Caco-2 (cell line): ENCODE results near the gene UBALD2. TPM values are rescaled to one million over a fixed set of nuclear protein-coding genes. Genes with fewer than 3 reads are reported as not detected.

ENCODE experiments used
- BruUV-seq: library from RNA; stranded (reverse); fragments of 400-500 nt; replicated peaks from 2 replicates; lab custom pipeline; 2021; lab: Mats Ljungman, UMichigan
- CTCF ChIA-PET: fragments of 300-600 bp; sonication (Branson Sonifier 250); formaldehyde crosslinking; loops from one replicate; lab custom pipeline; 2022; ENCODE audit warnings: antibody characterized with exemption; lab: Charles Lee
- POLR2A ChIA-PET: fragments of 300-600 bp; sonication (Branson Sonifier 250); formaldehyde crosslinking; loops from one replicate; lab custom pipeline; 2022; ENCODE audit warnings: antibody characterized with exemption; lab: Charles Lee
- DNase-seq, 2 experiments: peaks; one replicate each; pipeline versions ENCODE4 v3.0.0 to v3.0.0-alpha.2; 2020 to 2022
- H3K27me3 ChIP-seq: replicated peaks from 2 replicates; pipeline ENCODE4 v1.6.0; 2011; ENCODE audit warnings: low read length; ENCODE audit not compliant: control insufficient read depth, insufficient read depth
- H3K36me3 ChIP-seq: 2 replicates; pipeline ENCODE4 v1.5.1; 2011; ENCODE audit warnings: low read length; ENCODE audit not compliant: control insufficient read depth, insufficient read depth
- H3K4me1 ChIP-seq: fragments of 250-450 bp; sonication (Bioruptor Pico); 2 replicates; pipeline ENCODE4 v1.5.1; 2020; ENCODE audit warnings: mild to moderate bottlenecking
- H3K4me3 ChIP-seq: 2 replicates; pipeline ENCODE4 v1.5.1; 2011; ENCODE audit warnings: low read depth, mild to moderate bottlenecking, control low read depth, low read length
- H3K9me3 ChIP-seq: fragments of 250-450 bp; sonication (Bioruptor Pico); 2 replicates; pipeline ENCODE4 v1.5.1; 2020; ENCODE audit warnings: mild to moderate bottlenecking, moderate library complexity
- H3K27ac Mint-ChIP-seq: one replicate; pipeline ENCODE4 v1.8.0; 2022; ENCODE audit warnings: mixed read lengths; ENCODE audit not compliant: unreplicated experiment
- H3K27me3 Mint-ChIP-seq: one replicate; pipeline ENCODE4 v1.8.0; 2022; ENCODE audit warnings: mixed read lengths; ENCODE audit not compliant: insufficient read depth, unreplicated experiment
- H3K36me3 Mint-ChIP-seq: one replicate; pipeline ENCODE4 v1.8.0; 2022; ENCODE audit warnings: mild to moderate bottlenecking, mixed read lengths; ENCODE audit not compliant: insufficient read depth, unreplicated experiment
- H3K4me1 Mint-ChIP-seq: one replicate; pipeline ENCODE4 v1.8.0; 2022; ENCODE audit warnings: low read depth, mixed read lengths; ENCODE audit not compliant: unreplicated experiment
- H3K4me3 Mint-ChIP-seq: one replicate; pipeline ENCODE4 v1.8.0; 2022; ENCODE audit warnings: mild to moderate bottlenecking, moderate library complexity, mixed read lengths; ENCODE audit not compliant: unreplicated experiment
- H3K9me3 Mint-ChIP-seq: one replicate; pipeline ENCODE4 v1.8.0; 2022; ENCODE audit warnings: mixed read lengths; ENCODE audit not compliant: unreplicated experiment
- CTCF ChIP-seq, 2 experiments: fragments of 200-600 bp in 1 of 2; IDR thresholded peaks; 1 replicate in 1 of 2; 2 replicates in 1 of 2; pipeline versions ENCODE4 v1.5.1 to v1.8.0; 2011 to 2022; ENCODE audit warnings: antibody characterized with exemption in 1 of 2, control low read depth in 1 of 2, inconsistent platforms in 1 of 2, low read depth in 1 of 2, low read length in 1 of 2, mild to moderate bottlenecking in 1 of 2, moderate library complexity in 1 of 2; ENCODE audit not compliant: insufficient read depth in 1 of 2, severe bottlenecking in 1 of 2, unreplicated experiment in 1 of 2
- intact Hi-C: fragments of 100-400 bp; cut with micrococcal nuclease; formaldehyde crosslinking; loops from one replicate; pipeline ENCODE4 v1.10.0; 2022; ENCODE audit not compliant: unreplicated experiment
- total RNA-seq: library from RNA; stranded (reverse); gene quantifications from 2 replicates; pipeline ENCODE4 v1.2.3, GENCODE V29; 2022

The UBALD2 gene
- total RNA-seq, 1 experiment from 2014 or later: 50.0 TPM

- Mint-ChIP-seq H3K36me3 (peaks cover 47% of the 10 kb centered on the region), H3K9me3 (no peaks in the 10 kb centered on the region), H3K4me1 (no peaks in the 10 kb centered on the region), H3K27ac (no peak overlapping the region), H3K4me3 (no peak overlapping the region), H3K27me3 (no peaks in the 10 kb centered on the region)
- Histone ChIP-seq H3K27me3 (no peaks in the 10 kb centered on the region), H3K4me1 (no peaks in the 10 kb centered on the region), H3K4me3 (no peak overlapping the region), H3K36me3 (no peaks in the 10 kb centered on the region; the same call in 1 of the 2 replicates), H3K9me3 (no peaks in the 10 kb centered on the region)
- no TSS peak for BruUV-seq
- no peak for TF ChIP-seq CTCF (IDR thresholded peaks at IDR 0.05; ENCODE audit: insufficient read depth in 1 of 2, low read depth in 1 of 2, low read length in 1 of 2, severe bottlenecking in 1 of 2, unreplicated experiment in 1 of 2)
- ChIA-PET POLR2A (no interaction called here), CTCF (interaction anchor here (0.6 kb wide), 1 partner anchor 8 kb away, joined by 3 read pairs; no protein-coding TSS in a partner anchor)
- DNase-seq: no peak
- intact Hi-C loops: no loop called here
Observed at GRCh38 chr17:76312735-76313134, 47.6 kb downstream of the UBALD2 start.

GRCh38 chr17:76314392-76315227, 49.5 kb downstream of the UBALD2 start:
- Mint-ChIP-seq H3K4me3 (no peak overlapping the region), H3K9me3 (no peaks in the 10 kb centered on the region), H3K36me3 (peaks cover 39% of the 10 kb centered on the region), H3K27ac (no peak overlapping the region), H3K27me3 (no peaks in the 10 kb centered on the region), H3K4me1 (no peaks in the 10 kb centered on the region)
- TF ChIP-seq CTCF (IDR thresholded peaks at IDR 0.05; ENCODE audit: insufficient read depth in 1 of 2, low read depth in 1 of 2, low read length in 1 of 2, severe bottlenecking in 1 of 2, unreplicated experiment in 1 of 2): no peak
- no TSS peak for BruUV-seq
- no peaks in the 10 kb centered on the region; the same call in 1 of the 2 replicates for H3K36me3 ChIP-seq
- ChIA-PET POLR2A (no interaction called here), CTCF (interaction anchor here (0.6 kb wide), 1 partner anchor 145 kb away, joined by 4 read pairs; no protein-coding TSS in a partner anchor)
- H3K4me3 ChIP-seq: no peak overlapping the region
- intact Hi-C loops: no loop called here
- H3K4me1 ChIP-seq: no peaks in the 10 kb centered on the region
- no peak for DNase-seq
- H3K9me3 ChIP-seq: no peaks in the 10 kb centered on the region
- H3K27me3 ChIP-seq: no peaks in the 10 kb centered on the region

GRCh38 chr17:76317535-76317934, 52.4 kb downstream of the UBALD2 start:
- no TSS peak for BruUV-seq
- ChIA-PET CTCF (no interaction called here), POLR2A (no interaction called here)
- Mint-ChIP-seq H3K4me3 (no peak overlapping the region), H3K27me3 (no peaks in the 10 kb centered on the region), H3K27ac (no peak overlapping the region), H3K4me1 (no peaks in the 10 kb centered on the region), H3K9me3 (no peaks in the 10 kb centered on the region), H3K36me3 (peaks cover 35% of the 10 kb centered on the region)
- no peaks in the 10 kb centered on the region for H3K36me3 ChIP-seq
- no peaks in the 10 kb centered on the region for H3K4me1 ChIP-seq
- no peak for DNase-seq
- H3K9me3 ChIP-seq: no peaks in the 10 kb centered on the region
- H3K27me3 ChIP-seq: no peaks in the 10 kb centered on the region
- no peak for TF ChIP-seq CTCF (IDR thresholded peaks at IDR 0.05; ENCODE audit: insufficient read depth in 1 of 2, low read depth in 1 of 2, low read length in 1 of 2, severe bottlenecking in 1 of 2, unreplicated experiment in 1 of 2)
- H3K4me3 ChIP-seq: no peak overlapping the region
- intact Hi-C loops: no loop called here
